SK-N-SH (cell line): ENCODE data around the gene LRRC8D. TPM values are rescaled to one million over a fixed set of nuclear protein-coding genes. Genes with fewer than 3 reads are reported as not detected.
A peak's percentile ranks its signal among the peaks of the same experiment; 100 is the strongest.

Experiments
- CTCF ChIA-PET: fragments of 300-600, 350-600 bp; formaldehyde crosslinking; extraction: SDS; loops from one replicate; lab custom pipeline; 2021; lab: Yijun Ruan, JAX
- POLR2A ChIA-PET: fragments of 350-600 bp; sonication (Branson Sonifier 250); formaldehyde crosslinking; extraction: SDS; loops from one replicate; lab custom pipeline; 2020; ENCODE audit warnings: antibody characterized with exemption, inconsistent platforms; lab: Yijun Ruan, JAX
- DNase-seq: peaks from one replicate; pipeline ENCODE4 v3.0.0; 2012
- H2AFZ ChIP-seq: fragments of 200-600 bp; sonication (generic); 2 replicates; pipeline ENCODE4 v1.8.1; 2016; ENCODE audit warnings: antibody characterized with exemption, mild to moderate bottlenecking, low read depth
- H3F3A ChIP-seq: fragments of 200-600 bp; sonication (generic); replicated peaks from 2 replicates; pipeline ENCODE3; 2016; ENCODE audit warnings: antibody characterized with exemption, mild to moderate bottlenecking; ENCODE audit not compliant: insufficient read depth
- H3K27ac ChIP-seq, 2 experiments: fragments of 200-500 bp in 1 of 2; fragments of 200-600 bp in 1 of 2; sonication (Bioruptor generic) in 1 of 2; sonication (generic), shearing (Covaris generic) in 1 of 2; 2 replicates each; pipeline versions ENCODE4 v1.5.1 to v1.6.1; 2014 to 2016; ENCODE audit warnings: low read depth in 2 of 2, inconsistent platforms in 1 of 2, low read length in 1 of 2, mild to moderate bottlenecking in 1 of 2, mixed read lengths in 1 of 2
- H3K27me3 ChIP-seq: fragments of 200-600 bp; sonication (generic), shearing (Covaris generic); 2 replicates; pipeline ENCODE4 v1.6.1; 2016; ENCODE audit warnings: mixed run types; ENCODE audit not compliant: insufficient read depth
- H3K36me3 ChIP-seq, 2 experiments: fragments of 200-500 bp in 1 of 2; fragments of 200-600 bp in 1 of 2; sonication (Bioruptor generic) in 1 of 2; sonication (generic) in 1 of 2; replicated peaks in 1 of 2; 2 replicates each; pipeline versions ENCODE3 to v1.5.1; 2014 to 2016; ENCODE audit warnings: low read length in 1 of 2, mild to moderate bottlenecking in 1 of 2; ENCODE audit not compliant: insufficient read depth in 2 of 2, control insufficient read depth in 1 of 2
- H3K4me1 ChIP-seq, 2 experiments: fragments of 200-500 bp in 1 of 2; fragments of 200-600 bp in 1 of 2; sonication (Bioruptor generic) in 1 of 2; sonication (generic), shearing (Covaris generic) in 1 of 2; 2 replicates each; pipeline versions ENCODE4 v1.5.1 to v1.6.1; 2014 to 2016; ENCODE audit warnings: low read depth in 1 of 2, low read length in 1 of 2, mixed run types in 1 of 2; ENCODE audit not compliant: insufficient read depth in 2 of 2, control insufficient read depth in 1 of 2
- H3K4me2 ChIP-seq: fragments of 200-600 bp; sonication (generic), shearing (Covaris generic); 2 replicates; pipeline ENCODE4 v1.6.1; 2017; ENCODE audit warnings: mixed run types
- H3K4me3 ChIP-seq, 2 experiments: fragments of 200-500 bp in 1 of 2; fragments of 200-600 bp in 1 of 2; sonication (Bioruptor generic) in 1 of 2; sonication (generic), shearing (Covaris generic) in 1 of 2; 2 replicates each; pipeline versions ENCODE4 v1.5.1 to v1.8.1; 2014 to 2016; ENCODE audit warnings: low read depth in 2 of 2, inconsistent platforms in 1 of 2, low read length in 1 of 2, mild to moderate bottlenecking in 1 of 2, mixed read lengths in 1 of 2, moderate library complexity in 1 of 2
- H3K79me2 ChIP-seq: fragments of 200-600 bp; sonication (generic); 2 replicates; pipeline ENCODE4 v1.8.1; 2017; ENCODE audit warnings: mild to moderate bottlenecking; ENCODE audit not compliant: insufficient read depth
- H3K9ac ChIP-seq: fragments of 200-600 bp; sonication (generic); 2 replicates; pipeline ENCODE4 v1.6.1; 2017; ENCODE audit warnings: mixed run types
- H3K9me2 ChIP-seq: fragments of 200-600 bp; sonication (generic); 2 replicates; pipeline ENCODE4 v1.6.1; 2017; ENCODE audit warnings: mixed run types
- H3K9me3 ChIP-seq: fragments of 200-600 bp; sonication (generic); 2 replicates; pipeline ENCODE4 v1.6.1; 2017; ENCODE audit warnings: mixed run types, mild to moderate bottlenecking, moderate library complexity
- H4K20me1 ChIP-seq: fragments of 200-600 bp; sonication (generic); 2 replicates; pipeline ENCODE4 v1.6.1; 2017; ENCODE audit warnings: mild to moderate bottlenecking, mixed run types; ENCODE audit not compliant: insufficient read depth
- CHD2 ChIP-seq: fragments of 150-350 bp; IDR thresholded peaks from 2 replicates; pipeline ENCODE4 v1.6.1; 2018; ENCODE audit warnings: low read length; ENCODE audit not compliant: partially characterized antibody
- ELF1 ChIP-seq: IDR thresholded peaks from 2 replicates; pipeline ENCODE4 v1.4.0; 2012
- FOSL2 ChIP-seq: IDR thresholded peaks from 2 replicates; pipeline ENCODE4 v1.4.0; 2012; ENCODE audit warnings: low read depth, mild to moderate bottlenecking, moderate library complexity, borderline replicate concordance
- FOXJ3 ChIP-seq: sonication (generic); formaldehyde crosslinking; IDR thresholded peaks from 2 replicates; pipeline ENCODE4 v1.5.1; 2020; ENCODE audit warnings: mild to moderate bottlenecking, missing genetic modification reagents
- FOXM1 ChIP-seq: IDR thresholded peaks from 2 replicates; pipeline ENCODE4 v1.4.0; 2012; ENCODE audit warnings: low read depth, mild to moderate bottlenecking
- GATA2 ChIP-seq: sonication (generic); formaldehyde crosslinking; IDR thresholded peaks from 2 replicates; pipeline ENCODE4 v1.5.0; 2020; ENCODE audit warnings: mild to moderate bottlenecking, missing genetic modification reagents
- MEF2A ChIP-seq: IDR thresholded peaks from 2 replicates; pipeline ENCODE4 v1.4.0; 2012; ENCODE audit warnings: low read depth, borderline replicate concordance
- NFIC ChIP-seq: IDR thresholded peaks from 2 replicates; pipeline ENCODE4 v1.4.0; 2012; ENCODE audit warnings: borderline replicate concordance
- NRF1 ChIP-seq: IDR thresholded peaks from 2 replicates; pipeline ENCODE4 v1.6.1; 2012; ENCODE audit warnings: low read depth, mild to moderate bottlenecking, low read length
- SIN3A ChIP-seq: IDR thresholded peaks from 2 replicates; pipeline ENCODE4 v1.6.1; 2012; ENCODE audit warnings: low read depth, mild to moderate bottlenecking, low read length, moderate library complexity, borderline replicate concordance
- TAF1 ChIP-seq: IDR thresholded peaks from 2 replicates; pipeline ENCODE4 v1.6.1; 2012; ENCODE audit warnings: low read depth, mild to moderate bottlenecking, low read length, moderate library complexity, borderline replicate concordance
- TCF12 ChIP-seq: IDR thresholded peaks from 2 replicates; pipeline ENCODE4 v1.4.0; 2012
- WGBS: methylation state at CpG from one replicate; pipeline ENCODE4 v1.1.6; 2017; ENCODE audit warnings: low lambda C conversion rate; 5-methylcytosine and 5-hydroxymethylcytosine counted together
- polyA plus RNA-seq, 3 experiments: library from polyadenylated mRNA; depleted of rRNA; stranded (reverse); fragments of >200 nt; gene quantifications; 2 replicates each; pipeline ENCODE4 v1.2.3, GENCODE V29; 2012
- TF ChIP-seq, protein P1 (sequence below): IDR thresholded peaks from 2 replicates; pipeline ENCODE4 v1.4.0; 2012; ENCODE audit warnings: low read depth
- TF ChIP-seq, protein P2 (sequence below): IDR thresholded peaks from 2 replicates; pipeline ENCODE4 v1.4.0; 2012; ENCODE audit warnings: low read depth, borderline replicate concordance

The LRRC8D gene
- polyA plus RNA-seq, 1 of the 3 experiments (the other 2 are of a cell fraction): 15.0 TPM

DNA sequence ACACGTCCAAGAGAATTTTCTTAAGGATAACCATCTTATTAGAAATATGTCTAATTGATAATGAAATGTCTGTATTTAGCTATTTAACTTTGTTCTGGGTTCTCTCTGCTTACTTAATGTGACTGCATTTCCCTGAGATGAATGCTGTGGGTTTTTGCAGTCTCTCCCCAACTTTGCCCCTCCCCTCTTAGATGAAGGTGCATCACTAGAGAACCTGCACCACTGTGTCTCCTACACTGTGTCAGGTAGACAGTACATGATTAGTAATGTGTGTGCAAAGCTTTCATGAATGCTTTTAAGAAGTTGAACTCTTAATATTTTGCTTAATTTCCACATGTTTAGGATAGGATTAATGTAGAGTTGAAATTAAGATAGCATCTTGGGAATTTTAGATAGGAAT lies 51.7 kb downstream of the LRRC8D start:
- Histone ChIP-seq H3K9me3 (no peaks in the 10 kb centered on the region), H4K20me1 (no peaks in the 10 kb centered on the region), H3K79me2 (no peaks in the 10 kb centered on the region), H3K4me3 (no peak overlapping the region), H3K27me3 (no peaks in the 10 kb centered on the region), H3K4me1 (peaks cover 5 to 13% of the 10 kb centered on the region in 2 experiments; a peak in 3 of 4 replicates), H3F3A (no peaks in the 10 kb centered on the region), H3K27ac (no peak overlapping the region), H3K4me2 (no peak overlapping the region), H3K9ac (no peak overlapping the region), H2AFZ (no peak overlapping the region), H3K36me3 (peaks cover 0 to 6% of the 10 kb centered on the region in 2 experiments), H3K9me2 (no peaks in the 10 kb centered on the region)
- DNase-seq: no peak
- ChIA-PET POLR2A (no interaction called here), CTCF (interaction anchor here (0.8 to 1.4 kb wide), 4 partner anchors 9 to 114 kb away, joined by 3 to 4 read pairs (median 4); no protein-coding TSS in a partner anchor)
- WGBS: 84% methylated on average over 1 of the region's 1 CpG
- TF ChIP-seq FOSL2: no peak
- no peak for TF ChIP-seq NFIC

DNA sequence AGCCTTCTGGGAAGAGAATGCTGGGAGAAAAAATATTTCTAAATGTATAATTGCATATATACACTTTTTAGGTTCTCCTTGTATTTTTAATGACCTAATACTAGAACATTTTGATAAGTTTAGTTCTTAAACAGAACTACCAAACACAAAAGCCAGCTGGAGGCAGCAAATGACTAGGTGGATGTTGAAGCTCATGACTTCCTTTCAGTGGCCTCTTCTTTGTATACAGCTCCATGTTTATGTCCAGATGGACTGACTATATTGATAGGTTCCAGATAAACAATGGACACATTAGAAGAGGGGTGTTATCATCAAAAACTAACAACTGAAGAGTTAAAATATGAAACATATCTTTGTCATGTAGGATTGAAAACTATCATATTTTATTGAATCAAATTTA lies 52.5 kb downstream of the LRRC8D start:
- Histone ChIP-seq H3K27me3 (no peaks in the 10 kb centered on the region), H3K4me2 (no peak overlapping the region), H3K9me3 (no peaks in the 10 kb centered on the region), H2AFZ (no peak overlapping the region; the same call in 1 of the 2 replicates), H3K4me3 (no peak overlapping the region), H3K9me2 (no peaks in the 10 kb centered on the region), H3K9ac (no peak overlapping the region), H3F3A (no peaks in the 10 kb centered on the region), H3K79me2 (no peaks in the 10 kb centered on the region)
- TF ChIP-seq TCF12 (no peak), NRF1 (no peak), SIN3A (no peak), GATA2 (CRISPR knock-in tag) (no peak), ELF1 (no peak), TAF1 (no peak), MEF2A (no peak), FOXM1 (no peak), FOXJ3 (CRISPR knock-in tag) (no peak), CHD2 (no peak)
- TF ChIP-seq, protein P1, sequence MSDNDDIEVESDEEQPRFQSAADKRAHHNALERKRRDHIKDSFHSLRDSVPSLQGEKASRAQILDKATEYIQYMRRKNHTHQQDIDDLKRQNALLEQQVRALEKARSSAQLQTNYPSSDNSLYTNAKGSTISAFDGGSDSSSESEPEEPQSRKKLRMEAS: no peak
- TF ChIP-seq, protein P2, sequence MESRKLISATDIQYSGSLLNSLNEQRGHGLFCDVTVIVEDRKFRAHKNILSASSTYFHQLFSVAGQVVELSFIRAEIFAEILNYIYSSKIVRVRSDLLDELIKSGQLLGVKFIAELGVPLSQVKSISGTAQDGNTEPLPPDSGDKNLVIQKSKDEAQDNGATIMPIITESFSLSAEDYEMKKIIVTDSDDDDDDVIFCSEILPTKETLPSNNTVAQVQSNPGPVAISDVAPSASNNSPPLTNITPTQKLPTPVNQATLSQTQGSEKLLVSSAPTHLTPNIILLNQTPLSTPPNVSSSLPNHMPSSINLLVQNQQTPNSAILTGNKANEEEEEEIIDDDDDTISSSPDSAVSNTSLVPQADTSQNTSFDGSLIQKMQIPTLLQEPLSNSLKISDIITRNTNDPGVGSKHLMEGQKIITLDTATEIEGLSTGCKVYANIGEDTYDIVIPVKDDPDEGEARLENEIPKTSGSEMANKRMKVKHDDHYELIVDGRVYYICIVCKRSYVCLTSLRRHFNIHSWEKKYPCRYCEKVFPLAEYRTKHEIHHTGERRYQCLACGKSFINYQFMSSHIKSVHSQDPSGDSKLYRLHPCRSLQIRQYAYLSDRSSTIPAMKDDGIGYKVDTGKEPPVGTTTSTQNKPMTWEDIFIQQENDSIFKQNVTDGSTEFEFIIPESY: no peak
- TF ChIP-seq, all 33 proteins: peak for 0
- H3K4me1 ChIP-seq: peaks cover 5 to 13% of the 10 kb centered on the region in 2 experiments; a peak in 3 of 4 replicates
- no peak for DNase-seq
- ChIA-PET POLR2A (no interaction called here), CTCF (interaction anchor here (0.8 to 1.4 kb wide), 3 partner anchors 10 to 113 kb away, joined by 3 to 4 read pairs (median 4); no protein-coding TSS in a partner anchor)
- peak overlapping the region in 1 of 2 experiments; percentile 7; a peak in 1 of 4 replicates for H3K27ac ChIP-seq
- no peaks in the 10 kb centered on the region for H4K20me1 ChIP-seq
- H3K36me3 ChIP-seq: peaks cover 0 to 6% of the 10 kb centered on the region in 2 experiments
